Sigmoid colon (tissue), 4 donors: Measurements from ENCODE around the gene BCAS3.

Source experiments
- EP300 ChIP-seq, 4 donors: sonication (generic); formaldehyde crosslinking; IDR thresholded peaks; one replicate each; pipeline ENCODE4 v1.6.1; 2017; ENCODE audit warnings: antibody characterized with exemption in 4 of 4
- POLR2A ChIP-seq, 2 donors: fragments of 450-650 bp; IDR thresholded peaks; one replicate each; pipeline ENCODE4 v1.6.1; 2016; ENCODE audit warnings: antibody characterized with exemption in 2 of 2, mild to moderate bottlenecking in 2 of 2, moderate library complexity in 2 of 2
- TF ChIP-seq, protein P1 (sequence below), 4 experiments: fragments of 450-650 bp in 3 of 4; fragments of 200-600 bp in 1 of 4; IDR thresholded peaks; one replicate each; pipeline ENCODE4 v1.5.1; 2016 to 2019; ENCODE audit warnings: antibody characterized with exemption in 4 of 4, mild to moderate bottlenecking in 3 of 4, moderate library complexity in 2 of 4

DNA sequence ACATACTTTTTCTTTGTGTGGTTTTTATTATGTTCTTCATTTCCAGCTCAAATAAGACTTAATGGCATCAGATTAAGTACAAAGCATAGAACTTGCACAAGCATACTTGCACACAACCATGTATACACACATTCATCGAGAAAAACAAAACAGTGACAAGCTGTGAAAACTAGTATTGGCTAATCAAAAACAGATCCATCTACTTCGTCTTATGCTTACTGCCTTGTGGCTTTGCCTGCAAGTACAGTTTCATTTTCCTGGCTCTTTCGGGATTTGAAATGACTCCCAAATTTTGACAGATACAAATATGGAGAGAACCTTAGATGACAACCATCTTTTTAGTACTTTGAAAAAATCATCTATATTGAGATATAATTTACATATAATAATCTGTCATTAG lies 338.3 kb downstream of the BCAS3 start:
- TF ChIP-seq EP300 (IDR thresholded peaks at IDR 0.05) (no peak), POLR2A (IDR thresholded peaks at IDR 0.05) (no peak)
- TF ChIP-seq, protein P1, sequence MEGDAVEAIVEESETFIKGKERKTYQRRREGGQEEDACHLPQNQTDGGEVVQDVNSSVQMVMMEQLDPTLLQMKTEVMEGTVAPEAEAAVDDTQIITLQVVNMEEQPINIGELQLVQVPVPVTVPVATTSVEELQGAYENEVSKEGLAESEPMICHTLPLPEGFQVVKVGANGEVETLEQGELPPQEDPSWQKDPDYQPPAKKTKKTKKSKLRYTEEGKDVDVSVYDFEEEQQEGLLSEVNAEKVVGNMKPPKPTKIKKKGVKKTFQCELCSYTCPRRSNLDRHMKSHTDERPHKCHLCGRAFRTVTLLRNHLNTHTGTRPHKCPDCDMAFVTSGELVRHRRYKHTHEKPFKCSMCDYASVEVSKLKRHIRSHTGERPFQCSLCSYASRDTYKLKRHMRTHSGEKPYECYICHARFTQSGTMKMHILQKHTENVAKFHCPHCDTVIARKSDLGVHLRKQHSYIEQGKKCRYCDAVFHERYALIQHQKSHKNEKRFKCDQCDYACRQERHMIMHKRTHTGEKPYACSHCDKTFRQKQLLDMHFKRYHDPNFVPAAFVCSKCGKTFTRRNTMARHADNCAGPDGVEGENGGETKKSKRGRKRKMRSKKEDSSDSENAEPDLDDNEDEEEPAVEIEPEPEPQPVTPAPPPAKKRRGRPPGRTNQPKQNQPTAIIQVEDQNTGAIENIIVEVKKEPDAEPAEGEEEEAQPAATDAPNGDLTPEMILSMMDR (IDR thresholded peaks at IDR 0.05), result no peak
